MG63 (cell line): ENCODE data around the gene BAG5. TPM values are rescaled to one million over a fixed set of nuclear protein-coding genes. Genes with fewer than 3 reads are reported as not detected.

Experiments
- DNase-seq: peaks from one replicate; pipeline ENCODE4 v3.0.0-alpha.2; 2020
- H3K27me3 ChIP-seq: fragments of 250-450 bp; sonication (Bioruptor Pico); 2 replicates; pipeline ENCODE4 v1.5.1; 2020; ENCODE audit warnings: mild to moderate bottlenecking, moderate library complexity
- H3K36me3 ChIP-seq: fragments of 250-450 bp; sonication (Bioruptor Pico); 2 replicates; pipeline ENCODE4 v1.5.1; 2020; ENCODE audit warnings: mild to moderate bottlenecking, moderate library complexity
- H3K4me3 ChIP-seq: fragments of 250-450 bp; sonication (Bioruptor Pico); 2 replicates; pipeline ENCODE4 v1.5.1; 2020; ENCODE audit warnings: mild to moderate bottlenecking, moderate library complexity
- H3K9me3 ChIP-seq: fragments of 250-450 bp; sonication (Bioruptor Pico); 2 replicates; pipeline ENCODE4 v1.5.1; 2020; ENCODE audit warnings: mild to moderate bottlenecking, moderate library complexity
- total RNA-seq: library from RNA; depleted of rRNA; stranded (reverse); fragments of >200 nt; shearing (Covaris generic); gene quantifications from 2 replicates; pipeline ENCODE4 v1.2.3, GENCODE V29; 2014; ENCODE audit warnings: low replicate concordance

BAG5 gene
- total RNA-seq, 1 experiment from 2014 or later, result 5.4 TPM

DNA sequence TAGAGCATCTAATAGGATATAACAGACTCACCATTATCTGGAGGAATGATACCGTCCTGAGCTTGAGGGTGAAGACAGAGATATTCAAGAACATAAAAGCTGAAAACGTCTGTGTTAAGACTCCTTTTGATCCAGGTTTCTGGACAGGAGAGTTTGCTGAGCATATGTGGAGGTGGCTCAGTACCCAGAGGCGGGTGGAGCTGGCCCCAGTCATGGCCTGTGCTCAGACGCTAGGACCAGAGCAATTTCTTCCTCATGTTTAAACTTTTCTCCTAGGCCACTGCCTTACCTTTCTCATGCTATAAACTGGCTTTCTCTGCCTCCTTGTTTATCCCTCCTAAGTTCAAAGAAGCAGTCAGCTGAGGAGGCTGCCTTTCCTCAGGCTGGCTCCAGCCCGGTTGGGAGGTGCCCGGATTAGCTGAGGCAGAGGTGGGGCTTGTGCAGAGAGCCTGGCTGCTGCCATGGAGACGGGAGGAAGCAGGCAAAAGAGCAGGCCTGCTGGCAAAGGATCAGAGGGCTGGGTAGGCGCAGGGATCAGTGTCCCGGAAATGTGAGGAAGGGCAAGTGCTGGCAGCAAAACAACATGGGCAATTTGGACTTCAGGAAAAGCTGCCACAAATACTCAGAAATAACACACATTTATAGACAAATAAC lies 14.0 kb upstream of the BAG5 start:
- no peak overlapping the region for H3K4me3 ChIP-seq
- H3K27me3 ChIP-seq, result no peaks in the 10 kb centered on the region
- H3K9me3 ChIP-seq, result no peaks in the 10 kb centered on the region
- H3K36me3 ChIP-seq, result peaks cover 13% of the 10 kb centered on the region
- peak; percentile 96 for DNase-seq

- no peaks in the 10 kb centered on the region for H3K27me3 ChIP-seq
- no peaks in the 10 kb centered on the region for H3K9me3 ChIP-seq
- H3K4me3 ChIP-seq, result no peak overlapping the region
- no peak for DNase-seq
- H3K36me3 ChIP-seq, result peaks cover 11% of the 10 kb centered on the region
Measured at GRCh38 chr14:103574707-103575285, 12.3 kb upstream of the BAG5 start.

- DNase-seq, result no peak
- Histone ChIP-seq H3K27me3 (no peaks in the 10 kb centered on the region), H3K36me3 (peaks cover 11% of the 10 kb centered on the region), H3K9me3 (no peaks in the 10 kb centered on the region), H3K4me3 (no peak overlapping the region)
Measured at GRCh38 chr14:103574104-103574503, 11.6 kb upstream of the BAG5 start.

DNA sequence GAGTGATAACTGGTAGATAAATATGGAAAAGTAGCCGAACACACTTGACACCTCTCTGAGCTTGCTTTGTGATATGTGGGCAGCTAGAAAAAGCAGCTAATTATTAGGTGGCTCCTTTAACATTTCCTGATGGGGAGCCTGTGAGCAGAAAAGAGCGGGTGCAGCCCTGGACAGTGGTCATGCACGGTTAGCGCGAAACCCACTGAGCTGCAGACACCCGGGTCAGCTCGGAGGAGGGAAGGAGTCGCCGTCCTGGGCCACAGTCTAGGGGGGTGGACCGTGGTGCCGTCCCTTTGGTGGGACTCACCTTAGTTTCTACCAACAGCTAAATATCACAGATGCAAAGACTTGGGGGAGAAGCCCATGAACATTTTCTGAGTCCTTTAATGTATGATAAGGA lies 7.0 kb upstream of the BAG5 start:
- no peak for DNase-seq

GRCh38 chr14:103568952-103569351 lies 6.5 kb upstream of the BAG5 start:
- no peak for DNase-seq

More for the DNA sequence above, 7.0 kb upstream of the BAG5 start:
- Histone ChIP-seq H3K27me3 (no peaks in the 10 kb centered on the region), H3K36me3 (peaks cover 3% of the 10 kb centered on the region), H3K4me3 (no peak overlapping the region), H3K9me3 (no peaks in the 10 kb centered on the region)

DNA sequence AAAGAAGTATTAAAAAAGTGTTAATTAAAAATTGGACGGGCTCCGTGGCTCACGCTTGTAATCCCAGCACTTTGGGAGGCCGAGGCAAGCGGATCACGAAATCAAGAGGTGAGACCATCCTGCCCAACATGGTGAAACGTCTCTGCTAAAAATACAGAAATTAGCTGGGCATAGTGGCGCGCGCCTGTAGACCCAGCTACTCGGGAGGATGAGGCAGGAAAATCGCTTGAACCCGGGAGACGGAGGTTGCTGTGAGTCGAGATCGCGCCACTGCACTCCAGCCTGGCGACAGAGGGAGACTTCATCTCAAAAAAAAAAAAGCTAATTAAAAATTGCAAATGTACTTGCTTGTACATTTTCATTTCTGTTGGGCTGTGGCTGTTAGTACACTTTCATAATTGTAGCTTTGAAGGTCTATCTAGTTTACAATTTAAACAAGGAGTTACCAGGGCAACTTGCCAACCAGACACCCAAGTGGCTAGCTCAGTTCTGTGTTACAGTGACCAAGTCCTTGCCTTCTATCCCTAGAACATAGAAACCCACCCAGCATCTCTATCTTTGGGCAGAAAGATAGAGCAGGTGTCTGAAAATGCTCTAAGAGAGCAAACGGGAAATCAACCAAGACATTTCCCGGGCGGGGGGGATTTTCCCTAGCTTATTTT lies 1.5 kb upstream of the BAG5 start:
- DNase-seq, result no peak
- Histone ChIP-seq H3K36me3 (peaks cover 20% of the 10 kb centered on the region), H3K27me3 (no peaks in the 10 kb centered on the region), H3K9me3 (no peaks in the 10 kb centered on the region), H3K4me3 (peak overlapping the region; percentile 93)

More at GRCh38 chr14:103568952-103569351, 6.5 kb upstream of the BAG5 start:
- Histone ChIP-seq H3K4me3 (no peak overlapping the region), H3K36me3 (peaks cover 3% of the 10 kb centered on the region), H3K9me3 (no peaks in the 10 kb centered on the region), H3K27me3 (no peaks in the 10 kb centered on the region)

DNA sequence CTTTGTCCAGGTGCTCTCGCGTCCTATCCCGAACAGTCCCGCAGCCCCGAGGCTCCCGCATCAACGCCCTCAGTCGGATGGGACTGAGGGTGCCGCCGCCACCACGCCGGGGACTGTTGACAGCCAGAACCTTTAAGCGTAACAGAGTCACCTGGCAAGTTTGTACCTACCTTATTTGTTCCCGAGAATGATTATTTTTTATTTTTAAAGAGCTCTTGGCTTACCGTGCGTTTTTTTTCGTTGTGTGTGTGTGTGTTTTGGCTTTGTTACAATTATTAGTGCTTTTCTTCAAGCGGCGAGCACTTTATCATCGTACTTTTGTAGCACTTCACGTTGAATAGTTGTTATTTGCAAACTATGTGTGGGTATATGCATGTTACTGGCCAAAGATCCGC lies 766 bp upstream of the BAG5 start:
- DNase-seq, result no peak
- Histone ChIP-seq H3K9me3 (no peaks in the 10 kb centered on the region), H3K4me3 (peak overlapping the region; percentile 93), H3K27me3 (no peaks in the 10 kb centered on the region), H3K36me3 (peaks cover 28% of the 10 kb centered on the region)

- DNase-seq, result peak; percentile 64
- H3K27me3 ChIP-seq, result no peaks in the 10 kb centered on the region
- H3K9me3 ChIP-seq, result no peaks in the 10 kb centered on the region
- peaks cover 31% of the 10 kb centered on the region for H3K36me3 ChIP-seq
- H3K4me3 ChIP-seq, result peak overlapping the region; percentile 93
Measured at GRCh38 chr14:103562179-103562428, 353 bp downstream of the BAG5 start.

DNA sequence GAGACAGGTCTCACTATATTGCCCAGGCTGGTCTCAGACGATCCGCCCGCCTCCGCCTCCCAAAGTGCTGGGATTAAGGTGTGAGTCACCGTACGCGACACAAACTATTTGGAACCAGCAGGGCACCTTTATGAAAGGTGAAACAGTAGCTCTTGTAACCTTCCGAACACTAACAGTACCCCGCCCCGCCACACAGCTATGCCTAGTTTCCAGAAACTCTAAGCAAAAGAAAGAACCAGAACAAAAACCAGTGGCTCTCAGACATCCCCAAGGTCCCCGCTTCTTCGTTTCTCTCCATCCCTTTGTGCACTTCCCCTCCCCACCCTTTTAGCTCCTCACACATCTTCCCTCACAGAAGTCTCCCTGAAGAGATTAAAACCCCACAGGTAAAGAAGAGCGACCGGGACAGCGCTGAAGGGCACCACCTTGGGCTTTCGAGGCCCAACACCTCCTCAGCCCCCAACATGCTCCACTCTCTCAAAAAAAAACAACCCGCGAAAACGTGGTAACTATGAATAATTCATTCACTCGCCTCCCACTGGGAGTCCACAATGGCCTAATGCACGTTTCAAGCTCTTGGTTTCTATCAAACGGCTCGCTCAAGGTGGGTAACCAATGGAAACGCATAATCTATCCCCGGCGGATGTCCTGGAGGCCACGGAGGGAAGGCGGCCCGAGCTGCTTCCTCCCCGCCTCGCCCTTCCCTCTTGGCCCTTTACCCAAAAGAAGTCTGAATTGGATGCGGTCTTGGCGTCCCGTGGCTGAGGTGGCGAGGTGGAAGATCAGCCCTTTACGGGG lies 877 bp downstream of the BAG5 start:
- H3K27me3 ChIP-seq, result no peaks in the 10 kb centered on the region
- H3K36me3 ChIP-seq, result peaks cover 31% of the 10 kb centered on the region
- H3K4me3 ChIP-seq, result peak overlapping the region; percentile 93
- DNase-seq, result peak; percentile 44
- H3K9me3 ChIP-seq, result no peaks in the 10 kb centered on the region

- Histone ChIP-seq H3K4me3 (peak overlapping the region; percentile 93), H3K36me3 (peaks cover 31% of the 10 kb centered on the region), H3K9me3 (no peaks in the 10 kb centered on the region), H3K27me3 (no peaks in the 10 kb centered on the region)
- no peak for DNase-seq
Measured at GRCh38 chr14:103560691-103561090, 1.8 kb downstream of the BAG5 start.

DNA sequence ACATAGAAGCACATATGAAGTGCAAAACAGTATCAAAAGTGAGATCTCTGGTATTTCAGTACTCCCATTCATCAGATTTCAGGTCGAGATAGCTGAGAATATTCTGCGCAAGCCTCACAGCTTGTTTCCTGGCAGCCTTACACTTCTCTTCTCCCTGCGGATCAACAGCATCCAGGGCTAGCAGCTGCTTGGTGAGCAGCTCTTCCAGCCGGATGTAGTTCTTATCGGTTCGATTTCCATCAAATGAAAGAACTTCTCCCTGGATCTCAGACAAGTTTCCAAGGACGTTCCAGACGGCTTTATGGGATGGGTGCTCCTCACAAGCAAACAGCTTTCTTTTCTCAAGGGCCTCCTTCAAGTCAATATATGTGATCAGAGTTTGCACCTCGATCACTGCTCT lies 2.7 kb downstream of the BAG5 start:
- H3K36me3 ChIP-seq, result peaks cover 31% of the 10 kb centered on the region
- no peaks in the 10 kb centered on the region for H3K9me3 ChIP-seq
- no peak for DNase-seq
- no peaks in the 10 kb centered on the region for H3K27me3 ChIP-seq
- no peak overlapping the region for H3K4me3 ChIP-seq

DNA sequence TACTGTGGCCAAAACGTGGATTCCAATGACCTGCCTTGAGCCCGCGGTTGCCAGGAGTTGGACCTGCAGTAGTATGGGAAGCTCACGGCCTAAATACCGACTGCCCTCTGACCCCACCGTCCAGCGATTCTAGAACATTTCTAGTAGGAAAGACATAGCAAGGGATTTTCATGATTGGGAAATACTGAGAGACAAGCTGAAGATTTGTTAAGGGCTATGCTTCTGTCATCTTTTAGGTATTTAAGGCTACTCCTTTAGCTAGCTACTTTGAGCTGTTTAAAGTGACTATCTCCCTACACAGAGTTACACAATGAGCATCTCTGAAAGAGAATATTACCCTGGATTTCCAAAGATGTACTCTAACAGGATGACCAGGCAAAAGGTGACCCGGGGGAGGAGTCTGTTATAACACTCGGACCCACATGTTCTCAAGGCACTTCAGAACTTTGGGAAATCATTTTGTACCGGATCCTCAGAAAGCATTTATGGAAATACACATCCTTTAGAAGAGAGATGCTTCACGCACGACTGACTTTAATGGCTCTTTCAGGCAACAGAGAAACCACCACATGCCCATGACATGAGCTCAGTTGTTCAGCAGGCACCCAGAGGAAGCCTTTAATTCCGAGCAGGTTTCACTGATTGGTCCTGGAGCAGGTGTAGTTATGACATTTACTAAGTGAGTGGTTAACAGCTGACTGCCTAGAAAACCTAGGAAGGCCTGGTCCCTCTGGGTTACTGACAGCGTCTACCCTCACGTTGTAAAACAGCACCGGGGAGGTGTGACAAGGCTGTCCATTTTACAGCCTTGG lies 4.2 kb downstream of the BAG5 start:
- Histone ChIP-seq H3K4me3 (no peak overlapping the region), H3K27me3 (no peaks in the 10 kb centered on the region), H3K9me3 (no peaks in the 10 kb centered on the region), H3K36me3 (peaks cover 31% of the 10 kb centered on the region)
- DNase-seq, result no peak

GRCh38 chr14:103556946-103557758 lies 5.3 kb downstream of the BAG5 start:
- no peaks in the 10 kb centered on the region for H3K27me3 ChIP-seq
- no peak overlapping the region for H3K4me3 ChIP-seq
- no peak for DNase-seq
- peaks cover 31% of the 10 kb centered on the region for H3K36me3 ChIP-seq
- no peaks in the 10 kb centered on the region for H3K9me3 ChIP-seq

DNA sequence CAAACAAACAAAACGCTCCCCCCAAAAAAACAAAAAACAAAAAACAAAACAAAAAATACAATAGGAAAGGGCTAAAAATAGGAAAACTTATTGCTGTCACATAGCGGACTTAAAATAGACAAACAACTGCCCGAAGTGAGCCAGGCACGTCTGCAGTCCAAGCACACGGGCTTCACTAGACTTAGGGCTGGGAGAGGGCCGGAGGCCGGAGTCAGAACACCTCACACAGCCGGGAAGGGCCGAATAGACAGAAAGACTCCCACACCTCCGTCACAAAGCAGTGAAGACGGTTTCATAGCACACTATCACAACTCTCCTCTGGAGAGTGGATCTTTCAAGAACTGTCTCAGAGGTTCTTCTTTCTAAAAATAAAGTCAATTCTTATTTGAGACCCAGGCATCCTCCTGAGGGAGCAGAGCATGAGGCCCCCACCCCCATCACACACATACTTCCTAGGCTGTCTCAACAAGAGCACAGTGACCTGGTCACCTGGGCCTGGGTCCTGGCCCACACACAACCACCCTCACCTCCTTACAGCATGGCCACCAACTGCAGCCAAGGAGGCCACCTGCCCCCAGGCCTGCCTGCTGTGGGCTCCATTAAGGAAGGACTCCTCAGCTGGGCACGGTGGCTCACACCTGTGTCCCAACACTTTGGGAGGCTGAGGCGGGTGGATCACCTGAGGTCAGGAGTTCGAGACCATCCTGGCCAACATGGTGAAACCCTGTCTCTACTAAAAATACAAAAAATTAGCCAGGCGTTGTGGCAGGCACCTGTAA lies 6.7 kb downstream of the BAG5 start:
- Histone ChIP-seq H3K27me3 (no peaks in the 10 kb centered on the region), H3K4me3 (no peak overlapping the region), H3K36me3 (peaks cover 28% of the 10 kb centered on the region), H3K9me3 (no peaks in the 10 kb centered on the region)
- no peak for DNase-seq

DNA sequence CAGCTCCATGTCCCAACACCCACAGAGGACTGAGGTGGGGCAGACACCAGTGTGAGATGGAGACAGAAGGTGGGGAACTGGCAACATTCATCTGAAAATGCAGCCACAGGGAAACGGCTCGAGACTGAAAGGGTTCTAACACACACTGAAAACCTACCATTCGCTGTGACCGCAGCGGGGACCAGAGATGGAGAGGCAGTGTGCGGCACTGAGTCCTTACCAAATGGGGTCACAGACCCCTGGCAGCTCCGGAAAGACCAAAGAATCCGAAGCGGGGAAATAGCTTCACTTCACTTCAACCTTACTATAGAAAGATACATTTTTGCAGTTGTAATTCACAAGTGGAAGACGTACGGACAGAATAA lies 9.6 kb downstream of the BAG5 start:
- Histone ChIP-seq H3K27me3 (no peaks in the 10 kb centered on the region), H3K4me3 (no peak overlapping the region), H3K36me3 (no peaks in the 10 kb centered on the region; the same call in 1 of the 2 replicates), H3K9me3 (no peaks in the 10 kb centered on the region)
- no peak for DNase-seq
